RWPE1 (cell line): ENCODE measurements around the gene CC2D1A.

Experiments
- CTCF ChIA-PET: fragments of 350-600 bp; sonication (Branson Sonifier 250); formaldehyde crosslinking; extraction: SDS; loops from one replicate; lab custom pipeline; 2021; lab: Yijun Ruan, JAX
- POLR2A ChIA-PET: fragments of 400-600 bp; formaldehyde crosslinking; extraction: SDS; loops from one replicate; lab custom pipeline; 2020; ENCODE audit warnings: antibody characterized with exemption; ENCODE audit not compliant: low non-redundant PET; lab: Yijun Ruan, JAX
- DNase-seq: peaks from one replicate; pipeline ENCODE4 v3.0.0; 2012; ENCODE audit warnings: low spot score
- H3K27ac ChIP-seq: fragments of 450-650 bp; 2 replicates; pipeline ENCODE4 v1.5.1; 2017
- CTCF ChIP-seq: fragments of 450-650 bp; conservative IDR thresholded peaks from 2 replicates; pipeline ENCODE4 v1.5.1; 2017; ENCODE audit warnings: low read depth, mild to moderate bottlenecking

The CC2D1A gene

GRCh38 chr19:13959962-13960862 is 54.2 kb downstream of the CC2D1A start:
- CTCF ChIA-PET: no interaction called here
- peak overlapping the region; percentile 33 for H3K27ac ChIP-seq
- no peak for TF ChIP-seq CTCF
- DNase-seq: no peak
- POLR2A ChIA-PET: no interaction called here

- CTCF ChIA-PET: interaction anchor here (0.7 to 0.8 kb wide), 2 partner anchors 37 to 97 kb away, joined by 3 read pairs; no protein-coding TSS in a partner anchor
Measured at GRCh38 chr19:13960863-13961784, 55.1 kb downstream of the CC2D1A start.

GRCh38 chr19:13961826-13962698 is 56.1 kb downstream of the CC2D1A start:
- no peak for DNase-seq
- H3K27ac ChIP-seq: peak overlapping the region; percentile 33
- ChIA-PET POLR2A (no interaction called here), CTCF (interaction anchor here (0.7 to 0.8 kb wide), 2 partner anchors 38 to 96 kb away, joined by 3 read pairs; no protein-coding TSS in a partner anchor)
- TF ChIP-seq CTCF: no peak

More at GRCh38 chr19:13960863-13961784, 55.1 kb downstream of the CC2D1A start:
- DNase-seq: no peak
- POLR2A ChIA-PET: no interaction called here
- H3K27ac ChIP-seq: peak overlapping the region; percentile 33
- TF ChIP-seq CTCF: no peak

GRCh38 chr19:13962699-13963602 is 57.0 kb downstream of the CC2D1A start:
- peak overlapping the region; percentile 10; the same call in 1 of the 2 replicates for H3K27ac ChIP-seq
- ChIA-PET POLR2A (no interaction called here), CTCF (no interaction called here)
- DNase-seq: no peak
- no peak for TF ChIP-seq CTCF

- no peak for TF ChIP-seq CTCF
- POLR2A ChIA-PET: no interaction called here
- H3K27ac ChIP-seq: peak overlapping the region; percentile 10; the same call in 1 of the 2 replicates
- DNase-seq: no peak
- CTCF ChIA-PET: no interaction called here
Measured at GRCh38 chr19:13963603-13964105, 57.7 kb downstream of the CC2D1A start.
